Stimulated activated CD8-positive, alpha-beta memory T cell treated with anti-CD3 and anti-CD28 coated beads, Interleukin-2, amount 100 ng/mL, for 1 hour (primary cell): ENCODE measurements around the gene LHX4.

Experiments used
- DNase-seq, 2 donors: peaks; one replicate each; pipeline ENCODE4 v3.0.0-alpha.2; 2020; ENCODE audit warnings: low read depth in 2 of 2

Gene LHX4

GRCh38 chr1:180299479-180300221, 69.6 kb downstream of the LHX4 start:
- no peak for DNase-seq

- DNase-seq, result no peak
Measured at GRCh38 chr1:180301135-180301742, 71.2 kb downstream of the LHX4 start.

GRCh38 chr1:180309338-180309737, 79.3 kb downstream of the LHX4 start:
- no peak for DNase-seq

GRCh38 chr1:180310095-180310494, 80.0 kb downstream of the LHX4 start:
- no peak for DNase-seq

- no peak for DNase-seq
Measured at GRCh38 chr1:180311011-180311730, 81.1 kb downstream of the LHX4 start.

GRCh38 chr1:180312926-180313325, 82.9 kb downstream of the LHX4 start:
- DNase-seq, result no peak

GRCh38 chr1:180327089-180327488, 97.0 kb downstream of the LHX4 start:
- DNase-seq, result no peak
